Fibroblast of skin of right quadriceps (primary cell): ENCODE data around the gene FITM1.
A peak's percentile ranks its signal among the peaks of the same experiment; 100 is the strongest.

Experiments used
- DNase-seq: peaks from one replicate; pipeline ENCODE4 v3.0.0-alpha.2; 2013

FITM1 gene, protein sequence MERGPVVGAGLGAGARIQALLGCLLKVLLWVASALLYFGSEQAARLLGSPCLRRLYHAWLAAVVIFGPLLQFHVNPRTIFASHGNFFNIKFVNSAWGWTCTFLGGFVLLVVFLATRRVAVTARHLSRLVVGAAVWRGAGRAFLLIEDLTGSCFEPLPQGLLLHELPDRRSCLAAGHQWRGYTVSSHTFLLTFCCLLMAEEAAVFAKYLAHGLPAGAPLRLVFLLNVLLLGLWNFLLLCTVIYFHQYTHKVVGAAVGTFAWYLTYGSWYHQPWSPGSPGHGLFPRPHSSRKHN

DNA sequence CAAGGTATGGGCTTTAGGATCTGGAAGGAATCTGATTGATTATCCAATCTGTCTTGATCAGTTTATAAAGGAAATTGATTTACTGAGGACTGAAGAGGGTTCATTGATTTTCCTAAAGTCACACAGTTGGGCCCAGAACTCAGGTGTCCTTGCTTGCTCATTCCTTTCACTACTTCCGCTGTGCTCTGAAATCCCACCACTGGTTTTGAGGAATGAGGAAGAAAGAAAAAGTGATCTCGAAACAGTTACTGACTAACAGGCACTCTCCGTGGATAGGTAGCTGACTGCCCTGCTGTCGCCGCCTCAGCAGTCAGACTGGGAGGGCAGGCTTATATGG, at the start of gene FITM1:
FITM1 (plus strand) TSS at position 280 of the 337 bp plus-strand sequence. CDS start 905 bp downstream, outside the sequence.
- DNase-seq, result no peak

DNA sequence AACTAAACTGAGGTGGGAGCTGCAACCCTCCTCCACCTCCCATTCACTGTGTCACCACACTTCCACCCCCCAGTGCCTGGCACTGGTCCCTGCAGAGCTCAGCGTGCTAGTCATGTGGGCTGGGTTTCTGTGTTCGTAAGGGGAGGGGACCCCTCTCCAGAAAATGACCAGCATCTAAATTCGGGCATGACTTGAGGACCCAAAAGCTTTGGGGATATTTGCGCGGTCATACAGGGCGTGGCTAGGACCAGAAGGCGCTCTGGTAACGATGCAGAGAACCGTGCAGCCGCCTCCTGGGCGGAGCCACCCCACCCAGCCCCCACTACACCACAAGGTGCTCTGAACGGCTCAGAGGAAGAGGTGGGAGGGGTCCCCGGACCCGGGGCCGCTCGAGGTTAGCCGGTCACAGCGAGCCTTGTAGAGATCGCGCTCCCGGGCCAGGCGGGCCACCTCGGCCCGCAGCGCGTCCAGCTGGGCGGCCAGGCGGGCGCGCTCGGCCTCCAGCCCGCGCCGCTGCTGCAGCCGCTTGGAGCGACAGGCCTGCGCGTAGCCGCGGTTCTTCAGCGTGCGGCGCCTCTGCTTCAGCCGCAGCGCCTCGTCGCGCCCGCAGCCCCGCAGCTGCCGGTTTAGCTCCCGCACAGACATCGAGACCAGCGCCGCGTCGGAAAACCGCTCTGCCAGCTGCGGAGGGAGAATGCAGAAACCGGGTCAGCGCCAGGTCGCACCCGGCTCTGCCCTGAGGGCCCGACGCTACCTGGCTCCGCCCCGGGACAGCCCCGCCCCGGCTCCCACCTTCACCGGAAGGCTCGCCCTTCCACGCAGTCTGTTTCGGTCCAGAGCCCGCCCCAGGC, 49.3 kb upstream of the FITM1 start:
- DNase-seq, result no peak

DNA sequence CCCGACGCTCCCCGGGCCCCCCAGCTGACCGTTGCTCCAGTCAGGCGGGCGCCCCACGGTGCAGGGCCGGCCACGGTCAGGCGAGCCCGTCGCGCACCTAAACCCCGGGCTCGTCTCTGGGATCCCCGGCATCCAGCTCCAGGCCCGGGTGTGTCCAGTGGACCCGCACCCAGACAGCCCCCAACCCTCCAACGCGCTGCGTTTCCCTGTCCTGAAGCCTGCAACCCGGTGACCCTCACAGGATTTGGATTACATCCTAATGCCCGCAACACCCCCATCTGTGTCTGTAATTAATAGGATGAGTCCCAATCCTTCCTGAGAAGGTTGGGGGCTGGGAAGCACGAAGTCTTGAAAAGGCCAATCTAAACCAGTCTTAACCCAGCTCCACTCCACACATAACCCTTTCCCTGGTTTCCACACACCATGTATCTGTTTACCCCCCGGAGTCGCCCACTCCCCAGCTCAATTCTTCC, 48.7 kb upstream of the FITM1 start:
- no peak for DNase-seq

DNA sequence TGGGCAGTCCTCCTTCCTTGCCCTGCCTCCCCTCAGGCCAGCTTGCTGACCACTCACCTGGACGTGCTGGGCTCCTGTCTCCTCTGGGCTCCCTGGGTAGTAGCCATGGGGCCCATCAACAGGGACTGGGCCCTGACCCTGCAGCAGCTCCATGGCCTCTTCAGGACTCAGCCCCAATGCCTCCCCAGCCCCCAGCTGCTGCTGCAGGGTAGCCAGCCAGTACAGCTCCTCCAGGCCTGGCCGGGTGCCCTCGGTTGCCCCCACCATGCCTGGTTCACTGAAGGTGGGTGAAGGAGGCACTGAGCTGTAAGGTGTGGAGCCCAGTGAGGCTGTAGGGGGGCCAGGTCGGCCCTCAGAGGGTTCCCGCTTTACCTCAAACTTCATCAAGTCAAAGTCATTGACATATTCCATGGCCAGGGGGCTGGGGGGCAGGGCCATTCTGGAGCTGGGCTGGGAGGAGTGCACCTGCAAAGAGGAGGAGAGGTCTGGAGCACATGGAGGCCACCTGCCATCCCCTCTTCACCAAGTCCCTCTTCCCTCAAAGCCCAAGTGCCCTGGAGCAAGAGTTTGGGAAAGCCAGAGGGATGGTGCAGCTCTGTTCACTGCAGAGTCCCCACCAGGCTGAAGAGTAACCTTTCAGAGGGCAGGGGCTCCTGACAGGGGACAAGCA, 47.9 kb upstream of the FITM1 start:
- DNase-seq, result no peak

DNA sequence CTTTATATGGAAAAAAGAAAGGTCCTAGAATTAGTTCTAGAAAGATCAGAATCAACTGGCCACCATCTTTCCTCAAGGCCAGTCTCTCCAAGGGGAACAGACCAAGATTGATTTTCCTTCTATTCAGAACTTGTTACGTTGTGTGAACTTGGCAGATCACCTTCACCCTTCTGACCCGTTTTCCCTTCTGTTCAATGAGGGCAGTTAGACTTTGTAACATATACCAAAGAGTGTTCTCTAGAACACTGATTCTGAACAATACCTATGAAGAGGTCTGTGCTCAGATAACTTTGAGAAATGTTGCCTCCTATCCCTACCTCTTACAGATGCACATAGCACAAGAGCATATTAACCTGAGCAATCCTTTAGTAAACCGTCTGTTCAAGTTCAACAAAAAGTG, 47.0 kb upstream of the FITM1 start:
- no peak for DNase-seq

DNA sequence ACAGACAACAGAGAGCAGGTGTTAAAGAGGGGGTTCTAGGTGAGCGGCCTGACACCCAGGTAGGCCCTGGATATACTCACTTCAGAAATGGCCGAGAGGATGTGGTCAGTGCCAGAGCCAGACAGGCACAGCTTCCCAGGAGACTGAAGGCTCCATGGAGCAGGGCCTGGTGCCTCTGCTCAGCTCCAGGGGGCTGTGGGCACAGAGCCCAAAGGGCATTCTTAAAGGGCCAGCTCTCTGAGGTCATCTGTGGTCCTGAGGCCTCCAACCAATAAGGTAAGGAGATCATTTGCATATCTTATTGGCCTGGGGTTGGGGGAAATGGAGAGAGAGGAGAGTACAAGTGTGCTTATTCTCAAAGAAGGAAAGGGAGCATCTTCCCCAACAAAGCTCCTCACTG, 46.0 kb upstream of the FITM1 start:
- DNase-seq, result no peak

DNA sequence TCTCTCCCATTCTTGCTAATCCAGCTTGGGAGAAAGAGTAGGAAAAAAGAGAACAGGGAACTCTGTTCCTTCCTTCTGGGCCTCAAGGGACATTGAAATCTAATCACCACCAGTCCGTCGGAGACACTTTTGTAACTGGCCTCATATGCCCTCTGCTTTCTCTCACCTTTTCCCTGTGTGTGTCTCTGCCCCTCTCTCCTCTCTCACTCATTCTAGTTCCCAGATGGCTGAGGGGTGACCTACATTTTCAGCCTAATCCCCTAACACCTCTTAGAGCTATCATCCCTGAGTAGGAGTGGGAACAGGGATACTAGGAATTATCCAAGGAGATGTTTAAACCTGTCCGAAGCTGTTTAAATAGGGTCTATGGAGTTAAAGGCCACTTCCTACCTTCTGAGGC, 45.2 kb upstream of the FITM1 start:
- no peak for DNase-seq

DNA sequence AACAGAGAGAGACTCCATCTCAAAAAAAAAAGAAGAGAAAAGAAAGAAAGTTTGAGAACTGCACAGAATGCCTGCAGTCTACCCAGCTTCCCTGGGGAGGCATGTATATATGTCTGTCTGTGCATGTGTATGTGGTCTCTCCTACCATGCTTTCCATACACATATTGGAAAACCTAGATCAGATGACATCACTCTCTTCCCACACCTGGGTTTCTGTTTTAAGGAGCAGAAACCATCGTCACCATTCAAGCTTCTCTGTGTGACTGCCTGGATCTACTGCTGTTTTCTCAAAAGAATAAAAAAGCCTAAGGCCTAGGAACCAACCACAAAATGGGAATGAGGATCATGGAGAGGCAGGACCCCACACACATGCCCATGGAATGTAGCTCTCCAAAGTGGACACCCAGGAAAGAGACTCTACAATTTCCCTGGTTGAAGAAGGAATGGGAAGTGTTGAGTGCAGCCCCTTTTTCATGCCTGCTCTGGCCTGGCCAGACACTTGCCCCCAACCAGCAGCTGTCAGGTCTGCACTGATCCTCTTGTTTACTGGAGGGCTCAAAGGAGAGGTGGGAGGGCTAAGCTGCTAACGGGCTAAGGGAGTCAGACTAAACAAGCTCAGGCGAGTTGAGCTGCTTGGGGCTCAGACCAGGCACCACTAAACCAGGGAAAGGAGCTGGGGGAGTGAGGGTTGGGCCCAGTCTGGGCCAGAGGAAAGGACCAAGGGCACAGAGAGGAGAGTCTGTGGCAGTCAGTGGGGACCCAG, 44.1 kb upstream of the FITM1 start:
- DNase-seq, result no peak

DNA sequence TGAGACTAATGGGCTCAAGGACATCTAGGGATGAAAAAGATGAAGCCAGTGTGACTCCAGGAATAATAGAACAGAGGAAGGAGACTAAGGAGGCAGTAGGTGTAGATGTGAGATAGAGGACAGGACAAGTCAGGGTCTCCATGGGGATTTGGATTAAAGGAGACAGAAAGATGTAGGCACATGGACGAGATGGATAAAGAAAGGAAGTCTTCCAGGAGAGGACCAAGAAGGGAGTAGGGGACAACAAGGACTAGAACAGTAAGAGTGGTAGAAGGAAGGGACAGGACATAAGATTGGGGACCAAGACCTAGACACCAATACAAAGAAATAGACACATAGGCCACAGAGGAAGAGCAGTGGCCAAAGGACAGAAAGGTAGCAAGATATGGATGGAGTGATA, 43.5 kb upstream of the FITM1 start:
- DNase-seq, result no peak

DNA sequence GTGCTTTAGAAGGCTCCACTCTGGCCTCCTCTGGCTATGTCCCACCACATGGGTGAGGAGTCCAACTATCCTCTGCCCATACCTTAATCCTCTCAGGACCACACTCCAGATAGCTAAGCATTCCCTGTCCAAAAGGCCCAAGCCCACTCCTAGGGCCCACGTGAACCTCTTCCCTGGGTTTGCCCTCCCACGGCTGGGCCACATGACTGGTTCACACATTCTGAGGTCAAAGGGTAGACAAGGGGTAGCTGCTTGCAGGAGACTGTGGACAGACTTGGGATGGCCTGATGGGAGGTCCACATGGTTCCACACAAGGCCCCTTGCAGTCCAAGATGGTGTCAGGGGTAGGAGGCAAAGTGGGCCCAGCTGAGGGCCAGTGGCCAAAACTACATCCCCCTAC, 42.4 kb upstream of the FITM1 start:
- DNase-seq, result no peak

DNA sequence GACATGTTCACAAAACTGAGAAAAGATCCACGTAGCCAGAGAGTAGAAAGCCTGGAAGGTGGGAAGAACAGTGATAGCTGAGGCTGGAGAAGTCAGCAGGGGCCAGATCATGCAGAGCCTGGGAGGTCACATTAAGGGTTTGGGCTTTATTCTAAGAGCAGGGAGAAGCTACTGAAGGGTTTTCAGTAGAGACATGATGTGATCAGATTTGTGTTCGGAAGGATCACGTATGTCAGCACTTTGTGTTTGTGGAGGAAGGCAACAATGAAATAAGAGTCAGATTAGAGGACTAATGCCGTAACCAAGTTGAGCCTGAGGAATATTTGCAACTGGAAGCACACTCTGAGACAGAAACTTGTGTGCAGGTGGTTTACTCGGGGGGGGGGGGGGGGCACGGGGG, 40.6 kb upstream of the FITM1 start:
- DNase-seq, result no peak

DNA sequence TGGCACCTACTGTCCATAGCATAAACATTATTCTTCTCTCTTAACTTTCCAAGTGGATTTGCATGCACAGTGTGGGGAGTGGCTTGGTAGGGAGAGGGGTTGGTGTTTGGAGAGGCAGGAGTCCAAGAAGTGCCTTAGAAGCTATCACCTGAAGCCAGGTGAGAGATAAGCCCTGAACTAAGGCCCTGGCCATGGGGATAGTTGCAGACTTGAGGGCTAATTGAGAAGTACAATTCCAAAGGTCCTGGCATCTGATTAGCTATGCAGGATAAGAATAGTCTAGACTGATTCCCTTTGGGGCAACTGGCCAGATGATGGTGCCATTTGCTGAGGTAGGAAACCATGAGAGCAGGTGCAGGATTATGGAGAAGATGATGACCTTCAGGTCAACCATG, 38.4 kb upstream of the FITM1 start:
- DNase-seq, result no peak

DNA sequence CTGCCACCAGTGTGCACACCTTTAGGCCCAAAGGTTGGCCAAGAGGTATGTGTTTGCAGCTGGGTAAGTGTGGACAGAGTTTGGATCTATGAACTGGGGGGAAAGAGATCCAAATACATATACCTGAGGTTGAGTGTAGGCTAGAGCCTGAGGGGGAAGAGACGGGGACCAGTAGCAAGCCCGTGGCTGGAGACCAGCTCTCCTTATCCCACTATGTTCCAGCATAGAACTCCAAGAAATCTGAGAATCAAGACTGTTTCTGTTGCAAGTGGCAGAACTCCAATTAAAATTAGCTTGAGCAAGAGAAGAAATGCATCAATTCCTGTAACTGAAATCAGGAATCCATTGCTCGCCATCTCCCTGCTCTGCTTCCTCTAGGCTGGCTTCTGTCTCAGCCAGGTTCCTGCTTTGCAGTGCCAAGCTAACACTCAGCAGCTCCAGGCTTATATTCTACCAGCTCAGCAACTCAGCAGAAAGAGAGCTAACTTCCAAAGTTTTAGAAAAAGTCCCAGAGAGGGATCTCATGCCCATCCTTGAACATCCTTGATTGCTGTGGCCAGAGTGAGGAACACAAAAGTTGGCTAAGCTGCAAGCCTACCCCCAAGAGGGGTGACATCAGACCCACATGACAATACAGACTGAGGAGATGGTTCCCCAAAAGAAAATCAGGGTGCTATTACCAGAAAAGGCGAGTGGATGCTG, 37.8 kb upstream of the FITM1 start:
- no peak for DNase-seq

DNA sequence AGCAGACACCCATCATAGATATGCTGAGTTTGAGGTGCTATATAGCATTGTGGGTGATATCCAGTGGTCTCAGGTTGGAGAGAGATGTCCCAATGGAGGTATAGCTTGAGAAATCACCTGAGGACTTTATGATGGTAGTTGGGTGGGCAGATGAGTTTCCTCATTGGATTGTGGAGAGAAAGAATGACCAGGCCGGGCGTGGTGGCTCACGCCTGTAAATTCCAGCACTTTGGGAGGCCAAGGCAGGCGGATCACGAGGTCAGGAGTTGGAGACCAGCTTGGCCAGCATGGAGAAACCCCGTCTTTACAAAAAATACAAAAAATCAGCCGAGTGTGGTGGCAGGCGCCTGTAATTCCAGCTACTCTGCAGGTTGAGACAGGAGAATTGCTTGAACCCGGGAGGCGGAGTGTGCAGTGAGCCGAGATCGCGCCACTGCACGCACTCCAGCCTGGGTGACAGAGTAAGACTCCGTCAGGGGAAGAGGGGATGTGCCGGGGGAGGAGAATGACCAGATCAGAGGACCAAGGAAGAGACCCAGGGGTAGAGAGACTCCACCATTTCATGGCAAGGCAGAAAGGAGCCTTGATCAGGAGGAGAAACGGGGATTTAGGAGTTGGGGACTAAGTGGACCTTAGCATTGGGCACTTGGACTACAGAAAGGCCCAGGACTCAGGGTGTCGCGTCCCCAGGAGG, 37.1 kb upstream of the FITM1 start:
- no peak for DNase-seq

DNA sequence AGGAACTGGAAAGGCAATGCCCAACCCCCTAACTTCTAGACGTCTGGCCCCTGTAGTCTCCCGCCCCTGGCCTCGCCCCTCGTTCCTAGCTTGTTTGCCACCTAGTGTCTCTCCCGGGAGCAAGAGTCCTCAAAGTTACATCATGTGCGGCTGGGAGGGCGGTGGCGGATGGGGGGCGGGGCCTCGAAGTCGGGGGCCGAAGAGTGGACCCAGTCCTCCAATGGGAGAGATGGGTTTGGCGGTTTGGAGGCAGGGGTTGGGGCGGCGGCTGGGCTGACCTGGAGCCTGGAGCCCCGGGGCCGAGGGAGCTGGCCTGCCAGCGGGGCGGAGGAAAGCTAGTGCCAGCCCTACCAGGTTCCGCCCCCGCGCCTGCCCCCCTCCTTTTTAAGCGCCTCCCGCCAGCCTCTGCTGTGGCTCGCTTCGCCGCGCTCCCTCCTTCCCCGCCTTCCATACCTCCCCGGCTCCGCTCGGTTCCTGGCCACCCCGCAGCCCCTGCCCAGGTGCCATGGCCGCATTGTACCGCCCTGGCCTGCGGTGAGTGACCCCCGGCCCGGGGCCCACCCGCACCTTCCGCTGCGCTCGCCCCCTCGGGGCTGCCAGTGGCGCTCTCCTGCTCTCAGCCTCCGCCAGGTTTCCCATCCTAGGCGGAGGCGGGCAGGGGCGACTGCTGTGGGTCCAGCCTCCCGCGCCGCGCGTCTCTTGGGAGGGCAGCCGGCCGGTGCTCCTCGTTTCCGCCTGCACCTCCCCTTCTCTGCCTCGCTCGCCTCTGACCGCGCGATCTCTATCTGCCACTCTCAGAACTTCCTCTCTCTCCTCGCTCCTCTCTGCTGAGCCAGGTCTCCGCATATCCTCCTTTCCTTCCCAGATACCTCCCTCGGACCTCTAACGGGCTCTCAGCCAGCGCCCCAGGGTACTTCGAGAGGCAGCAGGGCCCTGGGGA, 36.3 kb upstream of the FITM1 start, which contains the start of gene PCK2:
PCK2 (plus strand) TSS at position 411 of the 940 bp plus-strand sequence; CDS start at position 506, 95 bp downstream.
- peak; percentile 98 for DNase-seq

DNA sequence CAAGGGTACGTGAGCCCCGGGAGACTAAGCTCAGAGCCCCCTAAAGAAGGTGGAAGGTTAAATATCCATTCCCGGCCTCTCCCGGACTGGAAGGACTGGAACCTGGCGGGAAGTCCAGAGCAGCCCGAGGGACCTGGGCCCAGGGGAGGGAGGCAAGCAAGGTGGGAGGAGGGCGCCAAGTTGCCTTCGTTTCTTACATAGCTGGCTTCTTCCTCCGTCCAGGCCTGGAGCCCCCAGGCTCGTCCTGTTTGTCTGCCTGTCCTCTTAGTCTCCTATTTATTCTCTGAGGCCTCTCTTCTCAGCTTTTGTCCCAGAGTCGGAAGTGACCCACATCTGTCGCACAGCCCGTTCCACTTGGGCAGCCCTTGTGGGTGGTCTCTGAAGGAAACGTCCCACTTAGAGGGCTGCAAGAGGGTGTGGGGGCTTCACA, 35.6 kb upstream of the FITM1 start:
- no peak for DNase-seq

DNA sequence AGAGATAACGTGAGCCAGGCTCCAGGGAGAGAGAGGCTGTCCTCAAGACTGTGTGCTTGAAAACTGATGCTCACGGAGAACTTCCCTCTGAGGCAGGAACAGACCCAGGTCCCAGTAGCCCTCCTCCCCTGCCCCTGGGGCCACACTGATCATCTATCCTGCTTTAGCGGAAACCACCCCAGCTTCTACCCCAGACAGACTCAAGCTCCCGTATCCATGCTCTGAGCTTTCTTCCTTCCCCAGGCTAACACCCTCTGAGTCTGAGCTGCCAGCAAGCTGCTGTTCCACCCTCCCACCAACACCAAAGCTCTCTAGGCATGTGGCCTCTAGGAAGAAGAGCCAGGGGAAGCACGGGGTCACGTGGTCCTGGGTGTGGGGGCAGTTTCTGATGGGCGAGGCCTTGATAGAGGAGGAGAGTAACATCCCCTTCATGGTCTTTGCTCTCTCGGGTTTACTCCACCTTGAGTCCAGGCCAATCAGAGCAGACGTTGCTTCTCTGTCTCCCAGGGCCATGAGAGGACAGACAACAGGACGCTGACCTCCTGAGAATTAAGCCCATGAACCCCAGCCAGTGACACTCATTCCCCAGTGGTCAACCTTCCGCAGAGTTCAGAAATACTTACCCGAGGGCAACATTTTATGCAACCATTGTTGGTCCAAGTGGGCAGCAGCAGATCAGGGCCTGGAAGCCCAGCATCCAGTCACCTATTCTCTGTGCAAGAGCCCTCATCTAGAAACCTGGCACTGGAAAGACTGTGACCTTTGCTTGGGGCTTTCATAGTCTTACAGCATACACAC, 35.0 kb upstream of the FITM1 start:
- peak; percentile 53 for DNase-seq

DNA sequence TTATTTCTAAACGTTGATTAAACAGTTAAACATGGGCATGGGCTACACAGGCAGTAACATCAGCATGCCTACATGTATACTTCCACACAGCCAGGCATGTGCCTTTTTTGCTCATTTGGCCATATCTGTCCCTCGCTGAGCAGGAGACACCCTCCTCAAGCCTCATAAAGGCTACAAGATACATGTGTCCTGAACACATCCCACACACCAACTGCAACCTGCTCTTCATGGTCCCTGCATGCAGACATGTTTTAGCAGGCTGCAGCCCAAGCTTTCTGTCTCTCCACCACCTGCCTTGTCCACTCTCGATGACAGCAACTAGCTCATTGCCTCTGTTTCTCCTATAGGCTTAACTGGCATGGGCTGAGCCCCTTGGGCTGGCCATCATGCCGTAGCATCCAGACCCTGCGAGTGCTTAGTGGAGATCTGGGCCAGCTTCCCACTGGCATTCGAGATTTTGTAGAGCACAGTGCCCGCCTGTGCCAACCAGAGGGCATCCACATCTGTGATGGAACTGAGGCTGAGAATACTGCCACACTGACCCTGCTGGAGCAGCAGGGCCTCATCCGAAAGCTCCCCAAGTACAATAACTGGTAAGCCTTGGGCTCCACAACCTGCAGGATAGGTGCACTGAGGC, 33.8 kb upstream of the FITM1 start:
- DNase-seq, result no peak
